Measurements from ENCODE around the gene PACS1. TPM values are rescaled to one million over a fixed set of nuclear protein-coding genes. Genes with fewer than 3 reads are reported as not detected.

The PACS1 gene
- total RNA-seq, 3 donors from 2014 or later: 14.4 to 44.9 (median 18.9) TPM

GRCh38 chr11:66188580-66188979 lies 118.5 kb downstream of the PACS1 start:
- Histone ChIP-seq H3K9me3 (no peaks in the 10 kb centered on the region), H3K4me1 (ENCODE audit: low read depth) (no peaks in the 10 kb centered on the region), H3K36me3 (ENCODE audit: low read depth) (no peaks in the 10 kb centered on the region), H3K4me3 (no peak overlapping the region)
- intact Hi-C loops (cut with DNase I, micrococcal nuclease): no loop called here
- no peak for DNase-seq
- TF ChIP-seq CTCF (IDR thresholded peaks at IDR 0.05): no peak
- no peak for ATAC-seq

- H3K36me3 ChIP-seq (ENCODE audit: low read depth): no peaks in the 10 kb centered on the region
- H3K4me1 ChIP-seq (ENCODE audit: low read depth): no peaks in the 10 kb centered on the region
- no peak for TF ChIP-seq CTCF (IDR thresholded peaks at IDR 0.05)
- intact Hi-C loops (cut with DNase I, micrococcal nuclease): no loop called here
- no peaks in the 10 kb centered on the region for H3K9me3 ChIP-seq
- H3K4me3 ChIP-seq: no peak overlapping the region
- no peak for DNase-seq
- no peak for ATAC-seq
Measured at GRCh38 chr11:66189031-66189745, 119.1 kb downstream of the PACS1 start.

- ATAC-seq (peak; percentile 83), DNase-seq (no peak)
- no peak overlapping the region for H3K4me3 ChIP-seq
- TF ChIP-seq CTCF (IDR thresholded peaks at IDR 0.05): no peak
- H3K9me3 ChIP-seq: no peaks in the 10 kb centered on the region
- no peaks in the 10 kb centered on the region for H3K36me3 ChIP-seq (ENCODE audit: low read depth)
- intact Hi-C loops (cut with DNase I, micrococcal nuclease): no loop called here
- H3K4me1 ChIP-seq (ENCODE audit: low read depth): no peaks in the 10 kb centered on the region
Measured at GRCh38 chr11:66190786-66191185, 120.7 kb downstream of the PACS1 start.

GRCh38 chr11:66192181-66192863 lies 122.2 kb downstream of the PACS1 start:
- Histone ChIP-seq H3K9me3 (no peaks in the 10 kb centered on the region), H3K4me3 (no peak overlapping the region), H3K36me3 (ENCODE audit: low read depth) (no peaks in the 10 kb centered on the region), H3K4me1 (ENCODE audit: low read depth) (no peaks in the 10 kb centered on the region)
- ATAC-seq (no peak), DNase-seq (no peak)
- TF ChIP-seq CTCF (IDR thresholded peaks at IDR 0.05): no peak
- intact Hi-C loops (cut with DNase I, micrococcal nuclease): no loop called here

GRCh38 chr11:66194391-66194790 lies 124.3 kb downstream of the PACS1 start:
- H3K36me3 ChIP-seq (ENCODE audit: low read depth): no peaks in the 10 kb centered on the region
- DNase-seq (no peak), ATAC-seq (no peak)
- H3K9me3 ChIP-seq: no peaks in the 10 kb centered on the region
- TF ChIP-seq CTCF (IDR thresholded peaks at IDR 0.05): no peak
- H3K4me3 ChIP-seq: no peak overlapping the region
- intact Hi-C loops (cut with DNase I, micrococcal nuclease): no loop called here
- H3K4me1 ChIP-seq (ENCODE audit: low read depth): no peaks in the 10 kb centered on the region

Data from mucosa of descending colon (tissue), 3 donors.